Gastroesophageal sphincter (tissue), 3 donors: ENCODE results near the gene UBE2E3.

Experiments used
- EP300 ChIP-seq: sonication (generic); formaldehyde crosslinking; IDR thresholded peaks from one replicate; pipeline ENCODE4 v1.6.1; 2017; ENCODE audit warnings: antibody characterized with exemption, mild to moderate bottlenecking
- POLR2A ChIP-seq, 2 donors: fragments of 450-650 bp; IDR thresholded peaks; one replicate each; pipeline ENCODE4 v1.6.1; 2017; ENCODE audit warnings: antibody characterized with exemption in 2 of 2, mild to moderate bottlenecking in 2 of 2, moderate library complexity in 1 of 2
- TF ChIP-seq, protein P1 (sequence below), 4 experiments: fragments of 200-600 bp in 2 of 4; fragments of 450-650 bp in 2 of 4; sonication (generic) in 1 of 4; IDR thresholded peaks; one replicate each; pipeline ENCODE4 v1.5.1; 2017 to 2019; ENCODE audit warnings: antibody characterized with exemption in 4 of 4, mild to moderate bottlenecking in 2 of 4, moderate library complexity in 2 of 4

DNA sequence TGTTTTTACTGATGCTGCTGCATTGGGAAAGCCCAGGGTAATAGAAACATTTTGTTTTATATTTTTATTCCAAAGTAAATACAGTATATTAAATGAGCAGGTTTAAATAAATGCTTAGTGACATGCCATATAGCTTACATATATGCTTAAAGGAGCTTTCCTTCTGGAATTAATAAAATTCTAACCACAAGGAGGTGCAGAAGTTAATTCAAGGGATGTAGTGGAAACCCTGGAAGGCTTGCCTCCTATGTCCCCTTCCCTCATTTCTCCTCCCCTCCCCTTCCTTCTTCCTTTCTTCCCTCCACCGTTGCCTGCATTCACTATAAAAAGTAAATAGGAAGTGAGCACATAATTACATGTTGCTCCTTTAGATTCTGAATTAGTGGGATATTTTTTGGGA, 96.3 kb downstream of the UBE2E3 start:
- no peak for TF ChIP-seq POLR2A (IDR thresholded peaks at IDR 0.05)
- TF ChIP-seq, protein P1, sequence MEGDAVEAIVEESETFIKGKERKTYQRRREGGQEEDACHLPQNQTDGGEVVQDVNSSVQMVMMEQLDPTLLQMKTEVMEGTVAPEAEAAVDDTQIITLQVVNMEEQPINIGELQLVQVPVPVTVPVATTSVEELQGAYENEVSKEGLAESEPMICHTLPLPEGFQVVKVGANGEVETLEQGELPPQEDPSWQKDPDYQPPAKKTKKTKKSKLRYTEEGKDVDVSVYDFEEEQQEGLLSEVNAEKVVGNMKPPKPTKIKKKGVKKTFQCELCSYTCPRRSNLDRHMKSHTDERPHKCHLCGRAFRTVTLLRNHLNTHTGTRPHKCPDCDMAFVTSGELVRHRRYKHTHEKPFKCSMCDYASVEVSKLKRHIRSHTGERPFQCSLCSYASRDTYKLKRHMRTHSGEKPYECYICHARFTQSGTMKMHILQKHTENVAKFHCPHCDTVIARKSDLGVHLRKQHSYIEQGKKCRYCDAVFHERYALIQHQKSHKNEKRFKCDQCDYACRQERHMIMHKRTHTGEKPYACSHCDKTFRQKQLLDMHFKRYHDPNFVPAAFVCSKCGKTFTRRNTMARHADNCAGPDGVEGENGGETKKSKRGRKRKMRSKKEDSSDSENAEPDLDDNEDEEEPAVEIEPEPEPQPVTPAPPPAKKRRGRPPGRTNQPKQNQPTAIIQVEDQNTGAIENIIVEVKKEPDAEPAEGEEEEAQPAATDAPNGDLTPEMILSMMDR (IDR thresholded peaks at IDR 0.05), result no peak
- no peak for TF ChIP-seq EP300
